Measurements from ENCODE around the gene SPATS1. TPM values are rescaled to one million over a fixed set of nuclear protein-coding genes. Genes with fewer than 3 reads are reported as not detected.
A peak's percentile ranks its signal among the peaks of the same experiment; 100 is the strongest.
"Not testable (repeated sequence)": the region's sequence is repeated elsewhere in the genome, so short reads cannot be mapped to it uniquely, and the experiment has no call there.

SPATS1 gene
- total and polyA plus RNA-seq, 2 of the 13 experiments (the other 11 are each of a cell fraction or from before 2014, with no cell fraction given) = not detected

- H3K27me3 ChIP-seq (ENCODE audit: control insufficient read depth in 1 of 2, insufficient read depth in 2 of 2, low read length in 2 of 2) = peaks cover 3 to 57% of the 10 kb centered on the region in 2 experiments; a peak in 4 of 5 replicates
- DNase-seq (ENCODE audit: low spot score); CTCF ChIA-PET (ENCODE audit: low intra/inter-chr PET ratio, low total read pairs); ATAC-seq; BruUV-seq (replicated peaks); FAIRE-seq; H3K27ac ChIP-seq (ENCODE audit: extremely low read length, insufficient read depth, low read length); H3K36me3 ChIP-seq (replicated peaks in 1 of 2; ENCODE audit: control insufficient read depth in 1 of 2, insufficient read depth in 2 of 2, low read length in 2 of 2); H2AFZ ChIP-seq (ENCODE audit: low read length); H3K4me3 ChIP-seq (replicated peaks in 1 of 3; ENCODE audit: insufficient read depth in 1 of 3, low read depth in 2 of 3, low read length in 3 of 3); H3K79me2 ChIP-seq (ENCODE audit: insufficient read depth, low read length); H3K4me2 ChIP-seq (ENCODE audit: low read depth, low read length); H3K9ac ChIP-seq (ENCODE audit: insufficient read depth, low read depth, low read length); H4K20me1 ChIP-seq (ENCODE audit: insufficient read depth, low read length); POLR2A ChIA-PET; intact Hi-C loops (cut with micrococcal nuclease; ENCODE audit: unreplicated experiment); H3K9me3 ChIP-seq (ENCODE audit: low read length); in situ Hi-C loops (cut with HindIII; ENCODE audit: extremely low pct_ligation_motif_present, low pct_unique_long_range_greater_than_20kb); H3K4me1 ChIP-seq (ENCODE audit: insufficient read depth, low read length): not testable (repeated sequence)
- 0 out of 2 replicates have a peak, but pooled peaks have one; percentile 52 for TF ChIP-seq PRDM10 (CRISPR knock-in tag; IDR thresholded peaks at IDR 0.05; ENCODE audit: low read depth)
- WGBS (ENCODE audit: low lambda C conversion rate) = 8% methylated on average over 7 of the region's 9 CpGs
Observed at GRCh38 chr6:44328203-44328602, 14.2 kb upstream of the SPATS1 start.

GRCh38 chr6:44329858-44330257, 12.6 kb upstream of the SPATS1 start:
- POLR2A ChIA-PET = no interaction called here
- DNase-seq (ENCODE audit: low spot score) (no peak), ATAC-seq (no peak), FAIRE-seq (no peak)
- H3K9ac ChIP-seq (ENCODE audit: insufficient read depth, low read depth, low read length) = no peak overlapping the region
- no peak overlapping the region for H3K4me2 ChIP-seq (ENCODE audit: low read depth, low read length)
- BruUV-seq (replicated peaks) = no TSS peak
- no peaks in the 10 kb centered on the region for H3K9me3 ChIP-seq (ENCODE audit: low read length)
- no peak overlapping the region for H2AFZ ChIP-seq (ENCODE audit: low read length)
- H3K27me3 ChIP-seq (ENCODE audit: control insufficient read depth in 1 of 2, insufficient read depth in 2 of 2, low read length in 2 of 2) = peaks cover 3 to 62% of the 10 kb centered on the region in 2 experiments
- 8% methylated on average over 5 of the region's 5 CpGs for WGBS (ENCODE audit: low lambda C conversion rate)
- no peak overlapping the region for H3K4me3 ChIP-seq (replicated peaks in 1 of 3; ENCODE audit: insufficient read depth in 1 of 3, low read depth in 2 of 3, low read length in 3 of 3)
- CTCF ChIA-PET (ENCODE audit: low intra/inter-chr PET ratio, low total read pairs) = no interaction called here
- H4K20me1 ChIP-seq (ENCODE audit: insufficient read depth, low read length) = no peaks in the 10 kb centered on the region
- no peaks in the 10 kb centered on the region for H3K79me2 ChIP-seq (ENCODE audit: insufficient read depth, low read length)
- H3K4me1 ChIP-seq (ENCODE audit: insufficient read depth, low read length) = no peaks in the 10 kb centered on the region
- intact Hi-C loops (cut with micrococcal nuclease; ENCODE audit: unreplicated experiment) (loop anchor here (1.0 to 10.0 kb wide), 2 partner anchors 18 to 235 kb away; no protein-coding TSS in a partner anchor), in situ Hi-C loops (cut with HindIII; ENCODE audit: extremely low pct_ligation_motif_present, low pct_unique_long_range_greater_than_20kb) (no loop called here)
- H3K36me3 ChIP-seq (replicated peaks in 1 of 2; ENCODE audit: control insufficient read depth in 1 of 2, insufficient read depth in 2 of 2, low read length in 2 of 2) = no peaks in the 10 kb centered on the region
- H3K27ac ChIP-seq (ENCODE audit: extremely low read length, insufficient read depth, low read length) = no peak overlapping the region
- TF ChIP-seq ZMYM2 (CRISPR knock-in tag; IDR thresholded peaks at IDR 0.05) = no peak
- TF ChIP-seq MBNL3 (CRISPR knock-in tag; conservative IDR thresholded peaks at IDR 0.05) = no peak
- TF ChIP-seq MED1 (CRISPR knock-in tag; IDR thresholded peaks at IDR 0.05) = no peak
- no peak for TF ChIP-seq LBX2 (CRISPR knock-in tag; IDR thresholded peaks at IDR 0.05; ENCODE audit: borderline replicate concordance)
- TF ChIP-seq ZBTB20 (CRISPR knock-in tag; IDR thresholded peaks at IDR 0.05; ENCODE audit: borderline replicate concordance, low read depth) = no peak
- no peak for TF ChIP-seq TBP (CRISPR knock-in tag; IDR thresholded peaks at IDR 0.05)
- TF ChIP-seq TRIM24 (CRISPR knock-in tag; IDR thresholded peaks at IDR 0.05) = no peak
- no peak for TF ChIP-seq THAP11 (CRISPR knock-in tag; IDR thresholded peaks at IDR 0.05)
- TF ChIP-seq ZNF530 (CRISPR knock-in tag; IDR thresholded peaks at IDR 0.05; ENCODE audit: low read depth) = no peak
- TF ChIP-seq HINFP (CRISPR knock-in tag; IDR thresholded peaks at IDR 0.05; ENCODE audit: low read depth) = no peak
- TF ChIP-seq ZNF160 (CRISPR knock-in tag; IDR thresholded peaks at IDR 0.05) = no peak
- no peak for TF ChIP-seq RXRB (CRISPR knock-in tag; IDR thresholded peaks at IDR 0.05; ENCODE audit: borderline replicate concordance)
- TF ChIP-seq ZNF224 (CRISPR knock-in tag; IDR thresholded peaks at IDR 0.05) = no peak

Data from HepG2 (cell line).